ENCODE measurements around the gene TKFC. TPM values are rescaled to one million over a fixed set of nuclear protein-coding genes. Genes with fewer than 3 reads are reported as not detected.
A peak's percentile ranks its signal among the peaks of the same experiment; 100 is the strongest.

TKFC gene
- total RNA-seq, 4 donors from 2014 or later: 12.9 to 24.2 (median 14.8) TPM

DNA sequence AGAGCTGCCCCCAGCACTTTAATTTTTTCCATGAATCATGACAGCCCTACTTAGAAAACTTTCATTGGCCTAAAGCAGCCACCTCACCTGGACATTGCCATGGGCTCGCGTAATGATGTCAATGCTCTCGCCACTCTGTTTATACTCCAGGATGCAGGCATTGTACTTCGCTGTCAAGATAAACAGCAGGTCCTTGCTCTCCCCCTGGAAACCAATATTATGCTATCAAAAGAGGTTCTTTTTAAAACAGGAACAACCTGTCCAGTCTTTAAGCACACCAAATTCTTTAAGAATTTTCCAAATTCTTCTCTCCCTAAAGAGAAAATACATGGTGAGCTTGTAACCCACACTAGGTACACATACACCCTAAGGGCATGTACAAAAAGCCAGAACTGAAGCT is 3.2 kb upstream of the TKFC start:
- H3K9me3 ChIP-seq: no peaks in the 10 kb centered on the region
- intact Hi-C loops (cut with DNase I): no loop called here
- H3K27me3 ChIP-seq: no peaks in the 10 kb centered on the region
- H3K4me3 ChIP-seq: no peak overlapping the region
- TF ChIP-seq EP300 (IDR thresholded peaks at IDR 0.05) (no peak), POLR2AphosphoS5 (IDR thresholded peaks at IDR 0.05) (no peak), POLR2A (IDR thresholded peaks at IDR 0.05; ENCODE audit: low read depth) (no peak)
- TF ChIP-seq, protein P1, sequence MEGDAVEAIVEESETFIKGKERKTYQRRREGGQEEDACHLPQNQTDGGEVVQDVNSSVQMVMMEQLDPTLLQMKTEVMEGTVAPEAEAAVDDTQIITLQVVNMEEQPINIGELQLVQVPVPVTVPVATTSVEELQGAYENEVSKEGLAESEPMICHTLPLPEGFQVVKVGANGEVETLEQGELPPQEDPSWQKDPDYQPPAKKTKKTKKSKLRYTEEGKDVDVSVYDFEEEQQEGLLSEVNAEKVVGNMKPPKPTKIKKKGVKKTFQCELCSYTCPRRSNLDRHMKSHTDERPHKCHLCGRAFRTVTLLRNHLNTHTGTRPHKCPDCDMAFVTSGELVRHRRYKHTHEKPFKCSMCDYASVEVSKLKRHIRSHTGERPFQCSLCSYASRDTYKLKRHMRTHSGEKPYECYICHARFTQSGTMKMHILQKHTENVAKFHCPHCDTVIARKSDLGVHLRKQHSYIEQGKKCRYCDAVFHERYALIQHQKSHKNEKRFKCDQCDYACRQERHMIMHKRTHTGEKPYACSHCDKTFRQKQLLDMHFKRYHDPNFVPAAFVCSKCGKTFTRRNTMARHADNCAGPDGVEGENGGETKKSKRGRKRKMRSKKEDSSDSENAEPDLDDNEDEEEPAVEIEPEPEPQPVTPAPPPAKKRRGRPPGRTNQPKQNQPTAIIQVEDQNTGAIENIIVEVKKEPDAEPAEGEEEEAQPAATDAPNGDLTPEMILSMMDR (IDR thresholded peaks at IDR 0.05): no peak
- H3K4me1 ChIP-seq: peaks cover 29 to 65% (median 39%) of the 10 kb centered on the region in 4 donors
- no peak overlapping the region for H3K27ac ChIP-seq (replicated peaks in 1 of 4)
- WGBS: 91% methylated on average over 4 of the region's 4 CpGs
- DNase-seq (ENCODE audit: extremely low spot score): no peak
- H3K36me3 ChIP-seq: peaks cover 47 to 52% (median 50%) of the 10 kb centered on the region in 4 donors

GRCh38 chr11:61331651-61332050 is 1.4 kb upstream of the TKFC start:
- no peak for TF ChIP-seq POLR2A (IDR thresholded peaks at IDR 0.05; ENCODE audit: low read depth)
- TF ChIP-seq EP300 (IDR thresholded peaks at IDR 0.05): no peak
- Histone ChIP-seq H3K27me3 (no peaks in the 10 kb centered on the region), H3K4me1 (peaks cover 35 to 79% (median 44%) of the 10 kb centered on the region in 4 donors), H3K27ac (replicated peaks in 1 of 4) (peak overlapping the region in 1 of 4 donors; percentile 89), H3K36me3 (peaks cover 30 to 34% (median 32%) of the 10 kb centered on the region in 4 donors), H3K9me3 (no peaks in the 10 kb centered on the region), H3K4me3 (peak overlapping the region; percentile 87 to 99 (median 94))
- 74% methylated on average over 6 of the region's 6 CpGs for WGBS
- DNase-seq (ENCODE audit: extremely low spot score): no peak
- intact Hi-C loops (cut with DNase I): no loop called here

GRCh38 chr11:61332281-61332796 is 689 bp upstream of the TKFC start:
- Histone ChIP-seq H3K4me1 (peaks cover 31 to 72% (median 44%) of the 10 kb centered on the region in 4 donors), H3K36me3 (peaks cover 23 to 28% (median 25%) of the 10 kb centered on the region in 4 donors)
- TF ChIP-seq, protein P1 (IDR thresholded peaks at IDR 0.05): no peak
- no peak for TF ChIP-seq EP300 (IDR thresholded peaks at IDR 0.05)
- TF ChIP-seq POLR2AphosphoS5 (IDR thresholded peaks at IDR 0.05): no peak
- no peak for TF ChIP-seq POLR2A (IDR thresholded peaks at IDR 0.05; ENCODE audit: low read depth)

GRCh38 chr11:61333550-61334433 is 764 bp downstream of the TKFC start:
- Histone ChIP-seq H3K4me1 (peaks cover 31 to 62% (median 39%) of the 10 kb centered on the region in 4 donors), H3K9me3 (no peaks in the 10 kb centered on the region), H3K27ac (replicated peaks in 1 of 4) (peak overlapping the region; percentile 89 to 94 (median 91)), H3K36me3 (peaks cover 12 to 21% (median 17%) of the 10 kb centered on the region in 4 donors), H3K4me3 (peak overlapping the region; percentile 87 to 99 (median 94)), H3K27me3 (no peaks in the 10 kb centered on the region)
- TF ChIP-seq EP300 (IDR thresholded peaks at IDR 0.05): no peak
- DNase-seq (ENCODE audit: extremely low spot score): no peak
- 30% methylated on average over 19 of the region's 19 CpGs for WGBS
- intact Hi-C loops (cut with DNase I): no loop called here

More at GRCh38 chr11:61332281-61332796, 689 bp upstream of the TKFC start:
- H3K27ac ChIP-seq (replicated peaks in 1 of 4): peak overlapping the region; percentile 89 to 94 (median 91)
- no peak for DNase-seq (ENCODE audit: extremely low spot score)
- intact Hi-C loops (cut with DNase I): no loop called here
- H3K9me3 ChIP-seq: no peaks in the 10 kb centered on the region
- H3K4me3 ChIP-seq: peak overlapping the region; percentile 87 to 99 (median 94)
- WGBS: 0% methylated on average over 16 of the region's 24 CpGs
- H3K27me3 ChIP-seq: no peaks in the 10 kb centered on the region

DNA sequence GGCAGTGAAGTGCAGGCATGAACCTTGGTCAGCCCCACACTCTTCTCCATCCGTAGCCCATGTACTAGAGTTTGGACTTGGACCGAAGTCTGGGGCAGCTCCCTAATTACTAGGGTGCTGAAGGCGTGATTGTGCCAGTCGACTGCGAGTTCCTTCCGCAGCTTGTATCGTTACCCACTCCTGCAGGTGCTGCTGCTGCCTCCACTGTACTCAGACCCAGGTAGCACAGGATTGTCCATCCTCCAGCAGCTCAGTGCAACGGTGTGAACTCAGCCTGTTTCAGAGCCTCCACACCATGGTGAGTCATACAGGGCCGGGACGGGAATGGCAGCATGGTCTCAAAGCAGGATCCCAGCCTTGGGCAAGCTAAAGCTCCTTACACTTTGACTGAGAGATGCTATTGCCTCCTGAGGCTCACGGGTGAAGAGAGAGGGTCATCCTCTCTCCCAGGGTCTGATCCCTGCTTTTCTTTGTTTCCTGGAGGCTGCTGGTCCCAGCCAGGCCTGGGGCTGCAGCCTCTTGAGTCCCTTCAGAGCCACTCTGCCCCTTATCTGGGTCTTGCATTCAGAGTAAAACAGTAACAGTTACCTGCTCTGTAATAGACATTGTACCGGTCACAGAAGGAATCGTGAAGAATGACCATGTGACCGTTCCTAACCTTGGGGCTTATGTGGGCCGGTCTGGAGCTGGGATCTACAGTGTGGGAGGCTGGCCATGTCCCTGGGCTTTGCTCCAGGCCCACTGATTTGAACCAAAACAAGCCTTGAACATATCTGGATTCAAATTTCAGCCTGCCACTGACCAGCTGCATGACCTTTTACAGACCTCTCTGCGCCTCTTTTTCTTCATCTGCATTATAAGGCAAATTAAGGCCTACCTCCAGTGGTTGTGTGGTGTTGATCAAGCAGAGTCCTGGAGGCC is 1.7 kb downstream of the TKFC start:
- Histone ChIP-seq H3K4me1 (peaks cover 31 to 58% (median 39%) of the 10 kb centered on the region in 4 donors), H3K27ac (replicated peaks in 1 of 4) (no peak overlapping the region), H3K36me3 (peaks cover 4 to 19% (median 15%) of the 10 kb centered on the region in 4 donors), H3K27me3 (no peaks in the 10 kb centered on the region), H3K9me3 (no peaks in the 10 kb centered on the region), H3K4me3 (no peak overlapping the region)
- intact Hi-C loops (cut with DNase I): no loop called here
- DNase-seq (ENCODE audit: extremely low spot score): no peak
- 82% methylated on average over 10 of the region's 16 CpGs for WGBS
- TF ChIP-seq, protein P1 (IDR thresholded peaks at IDR 0.05): no peak
- no peak for TF ChIP-seq EP300 (IDR thresholded peaks at IDR 0.05)
- no peak for TF ChIP-seq POLR2AphosphoS5 (IDR thresholded peaks at IDR 0.05)
- TF ChIP-seq POLR2A (IDR thresholded peaks at IDR 0.05; ENCODE audit: low read depth): no peak

Data from esophagus muscularis mucosa (tissue), 4 donors.